LNCaP clone FGC (cell line): ENCODE measurements around the gene CNN1.

Experiments used
- DNase-seq: peaks from one replicate; pipeline ENCODE4 v3.0.0-alpha.2; 2011; ENCODE audit warnings: low read depth
- H3K4me3 ChIP-seq: 2 replicates; pipeline ENCODE4 v1.5.1; 2011; ENCODE audit warnings: mild to moderate bottlenecking, low read depth, low read length, control low read depth
- TF ChIP-seq, protein P1 (sequence below): IDR thresholded peaks from 2 replicates; pipeline ENCODE4 v1.5.1; 2012; ENCODE audit warnings: mild to moderate bottlenecking; ENCODE audit not compliant: control insufficient read depth, insufficient read depth; ENCODE audit errors: extremely low read depth

CNN1 gene

DNA sequence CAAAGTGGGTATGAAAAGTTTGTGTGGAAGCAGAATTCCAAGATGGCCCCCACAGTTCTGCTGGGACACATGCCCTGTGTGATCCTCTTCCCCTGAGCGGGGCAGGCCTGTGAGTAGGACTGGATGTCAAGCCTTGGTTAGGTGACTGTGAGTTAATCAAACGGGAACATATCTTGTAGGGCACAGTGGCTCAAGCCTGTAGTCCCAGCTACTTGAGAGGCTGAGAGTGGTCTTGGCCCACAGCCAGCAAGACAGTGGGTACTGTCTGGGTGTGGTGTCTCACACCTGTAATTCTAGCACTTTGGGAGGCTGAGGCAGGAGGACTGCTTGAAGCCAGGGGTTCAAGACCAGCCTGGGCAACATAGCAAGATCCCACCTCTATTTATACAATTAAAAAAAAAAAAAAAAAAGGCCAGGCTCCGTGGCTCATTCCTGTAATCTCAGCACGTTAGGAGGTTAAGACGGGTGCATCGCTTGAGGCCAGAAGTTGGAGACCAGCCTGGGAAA is 39.4 kb upstream of the CNN1 start:
- no peak overlapping the region for H3K4me3 ChIP-seq
- TF ChIP-seq, protein P1, sequence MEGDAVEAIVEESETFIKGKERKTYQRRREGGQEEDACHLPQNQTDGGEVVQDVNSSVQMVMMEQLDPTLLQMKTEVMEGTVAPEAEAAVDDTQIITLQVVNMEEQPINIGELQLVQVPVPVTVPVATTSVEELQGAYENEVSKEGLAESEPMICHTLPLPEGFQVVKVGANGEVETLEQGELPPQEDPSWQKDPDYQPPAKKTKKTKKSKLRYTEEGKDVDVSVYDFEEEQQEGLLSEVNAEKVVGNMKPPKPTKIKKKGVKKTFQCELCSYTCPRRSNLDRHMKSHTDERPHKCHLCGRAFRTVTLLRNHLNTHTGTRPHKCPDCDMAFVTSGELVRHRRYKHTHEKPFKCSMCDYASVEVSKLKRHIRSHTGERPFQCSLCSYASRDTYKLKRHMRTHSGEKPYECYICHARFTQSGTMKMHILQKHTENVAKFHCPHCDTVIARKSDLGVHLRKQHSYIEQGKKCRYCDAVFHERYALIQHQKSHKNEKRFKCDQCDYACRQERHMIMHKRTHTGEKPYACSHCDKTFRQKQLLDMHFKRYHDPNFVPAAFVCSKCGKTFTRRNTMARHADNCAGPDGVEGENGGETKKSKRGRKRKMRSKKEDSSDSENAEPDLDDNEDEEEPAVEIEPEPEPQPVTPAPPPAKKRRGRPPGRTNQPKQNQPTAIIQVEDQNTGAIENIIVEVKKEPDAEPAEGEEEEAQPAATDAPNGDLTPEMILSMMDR, result no peak
- DNase-seq, result no peak

DNA sequence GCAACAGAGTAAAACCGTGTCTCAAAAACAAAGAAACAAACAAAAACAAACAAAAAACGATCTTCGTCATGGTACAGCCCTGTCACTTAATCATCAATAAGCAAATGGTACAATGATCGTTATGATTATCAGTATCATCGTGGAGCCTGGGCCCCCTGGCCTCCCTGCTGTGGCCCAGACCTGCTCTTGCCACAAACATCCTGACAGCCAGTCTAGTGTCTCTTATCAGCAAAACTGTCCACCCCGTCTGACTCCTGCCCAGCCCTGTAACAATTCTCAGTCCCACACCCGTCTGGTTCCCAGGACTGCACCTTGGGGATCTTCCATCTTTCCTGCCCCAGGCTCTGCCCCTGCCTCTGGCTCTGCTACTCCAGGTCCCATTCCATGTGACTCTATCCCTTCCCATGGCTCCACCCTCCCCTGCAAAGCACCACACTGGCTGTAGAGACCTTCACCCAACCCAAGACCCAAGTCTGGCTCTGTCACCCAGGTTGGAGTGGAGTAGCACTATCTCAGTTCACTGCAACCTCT is 38.7 kb upstream of the CNN1 start:
- no peak overlapping the region for H3K4me3 ChIP-seq
- TF ChIP-seq, protein P1, result no peak
- no peak for DNase-seq

- DNase-seq, result no peak
- H3K4me3 ChIP-seq, result peak overlapping the region; percentile 81
- TF ChIP-seq, protein P1, result no peak
Measured at GRCh38 chr19:11504502-11505031, 34.1 kb upstream of the CNN1 start.

DNA sequence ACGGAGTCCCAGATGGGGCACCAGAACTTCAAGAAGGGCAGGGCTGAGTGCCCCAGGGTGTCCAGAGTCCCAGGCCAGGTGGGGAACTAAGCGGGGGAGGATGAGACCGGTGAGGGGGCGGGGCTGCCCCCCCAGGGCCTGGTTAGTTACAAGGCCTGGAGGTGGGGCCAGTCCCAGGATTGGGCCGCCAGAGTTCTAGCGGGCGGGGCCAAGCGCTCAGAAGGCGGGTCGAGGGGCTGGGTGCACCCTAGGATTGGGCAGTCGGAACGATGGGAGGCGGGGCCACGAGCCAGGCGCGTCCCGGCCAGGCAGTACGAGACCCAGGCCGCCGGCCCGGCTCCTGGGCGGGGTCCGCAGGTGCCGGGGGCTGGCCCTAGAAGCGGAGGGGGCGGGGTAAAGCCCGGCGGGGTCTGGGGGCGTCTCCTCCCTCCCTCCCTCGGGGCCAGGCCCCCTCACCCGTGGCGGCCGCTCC is 33.6 kb upstream of the CNN1 start:
- peak; percentile 89 for DNase-seq
- peak overlapping the region; percentile 81 for H3K4me3 ChIP-seq
- TF ChIP-seq, protein P1, result no peak

DNA sequence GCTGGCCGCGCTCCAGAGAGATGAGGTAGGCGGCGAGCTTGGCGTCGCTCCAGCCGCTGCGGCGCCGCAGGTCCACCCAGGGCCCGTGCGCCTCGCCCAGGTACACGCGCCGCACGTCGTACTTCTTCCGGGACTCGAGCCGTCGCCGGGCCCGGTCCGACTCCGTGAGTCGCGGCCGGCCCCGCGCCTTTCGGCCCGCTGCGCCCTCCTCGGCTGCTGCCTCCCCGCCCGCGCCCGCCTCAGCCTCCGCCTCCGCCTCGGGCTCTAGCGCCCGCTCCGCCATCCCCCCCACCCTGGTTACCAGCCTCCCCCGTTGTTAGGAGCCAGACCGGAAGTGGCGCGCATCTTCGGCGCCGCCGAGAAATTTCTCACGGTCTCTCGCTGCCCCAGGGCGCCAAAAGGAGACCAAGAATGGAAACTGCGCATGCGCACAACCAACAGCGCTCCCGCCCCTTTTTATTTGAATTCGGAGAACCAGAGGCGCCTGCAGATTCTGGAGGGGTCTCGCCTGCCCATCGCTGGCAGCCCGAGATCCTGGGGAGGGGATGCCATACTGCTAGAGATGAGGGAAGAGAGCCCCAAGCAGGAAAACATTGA is 33.0 kb upstream of the CNN1 start, which contains the start of gene ZNF653:
Gene ZNF653, minus strand, starts transcription at position 336 of the 597 bp plus-strand sequence. Its CDS starts 53 bp downstream, at position 283.
- TF ChIP-seq, protein P1, result no peak
- DNase-seq, result peak; percentile 82

DNA sequence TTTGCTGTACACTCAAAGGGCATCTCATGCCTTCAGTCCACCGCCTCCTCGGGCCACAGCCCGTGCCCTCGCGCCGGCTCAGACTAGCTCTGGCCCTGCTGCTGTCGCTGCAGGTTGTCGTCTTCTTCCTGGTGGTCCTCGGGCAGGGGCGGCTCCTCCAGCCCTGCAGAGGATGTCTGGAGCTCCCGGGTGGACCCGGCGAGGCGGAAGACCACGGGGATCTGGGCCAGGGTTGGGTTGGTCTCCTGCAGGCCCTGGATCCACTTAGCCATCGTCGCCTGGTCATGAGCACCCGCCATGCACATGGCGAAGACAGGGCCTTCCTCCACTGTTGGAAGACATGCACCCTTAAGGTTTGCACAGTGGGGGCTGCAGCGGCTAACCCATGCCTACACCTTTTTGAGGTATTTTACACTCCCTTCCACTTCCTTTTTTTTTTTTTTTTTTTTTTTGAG is 32.5 kb upstream of the CNN1 start:
- no peak for DNase-seq
- peak overlapping the region; percentile 81 for H3K4me3 ChIP-seq
- TF ChIP-seq, protein P1, result no peak

More for the DNA sequence above, 33.0 kb upstream of the CNN1 start, which contains the start of gene ZNF653:
- H3K4me3 ChIP-seq, result peak within 1 kb of the TSS; percentile 81
